ENCODE measurements around the gene GPSM3.
A peak's percentile ranks its signal among the peaks of the same experiment; 100 is the strongest.
"Not testable (repeated sequence)": the region's sequence is repeated elsewhere in the genome, so short reads cannot be mapped to it uniquely, and the experiment has no call there.

GPSM3 gene

GRCh38 chr6:32196682-32197616, 4.5 kb upstream of the GPSM3 start:
- peak; percentile 63 for DNase-seq (ENCODE audit: low read depth)
- peak overlapping the region; percentile 86 for H3K4me3 ChIP-seq (ENCODE audit: low read depth, low read length)
- peak; percentile 16 for TF ChIP-seq CTCF (IDR thresholded peaks at IDR 0.05; ENCODE audit: insufficient read depth, low read depth, low read length, missing control alignments)

GRCh38 chr6:32195902-32196681, 3.6 kb upstream of the GPSM3 start:
- peak; percentile 91 for DNase-seq (ENCODE audit: low read depth)
- H3K4me3 ChIP-seq (ENCODE audit: low read depth, low read length): peak overlapping the region; percentile 86
- TF ChIP-seq CTCF (IDR thresholded peaks at IDR 0.05; ENCODE audit: insufficient read depth, low read depth, low read length, missing control alignments): no peak

GRCh38 chr6:32195652-32195901, 3.1 kb upstream of the GPSM3 start:
- H3K4me3 ChIP-seq (ENCODE audit: low read depth, low read length): peak overlapping the region; percentile 80

GRCh38 chr6:32194825-32195651, 2.6 kb upstream of the GPSM3 start:
- DNase-seq (ENCODE audit: low read depth): peak; percentile 69
- H3K4me3 ChIP-seq (ENCODE audit: low read depth, low read length): peak overlapping the region; percentile 80
- peak; percentile 64 for TF ChIP-seq CTCF (IDR thresholded peaks at IDR 0.05; ENCODE audit: insufficient read depth, low read depth, low read length, missing control alignments)

More at GRCh38 chr6:32195652-32195901, 3.1 kb upstream of the GPSM3 start:
- peak; percentile 100 for DNase-seq (ENCODE audit: low read depth)
- TF ChIP-seq CTCF (IDR thresholded peaks at IDR 0.05; ENCODE audit: insufficient read depth, low read depth, low read length, missing control alignments): peak; percentile 23

GRCh38 chr6:32194388-32194787, 1.9 kb upstream of the GPSM3 start:
- DNase-seq (ENCODE audit: low read depth): no peak
- TF ChIP-seq CTCF (IDR thresholded peaks at IDR 0.05; ENCODE audit: insufficient read depth, low read depth, low read length, missing control alignments): no peak

GRCh38 chr6:32193096-32193495, 653 bp upstream of the GPSM3 start:
- H3K4me3 ChIP-seq (ENCODE audit: low read depth, low read length): peak overlapping the region; percentile 67

More at GRCh38 chr6:32194388-32194787, 1.9 kb upstream of the GPSM3 start:
- H3K4me3 ChIP-seq (ENCODE audit: low read depth, low read length): no peak overlapping the region

More at GRCh38 chr6:32193096-32193495, 653 bp upstream of the GPSM3 start:
- DNase-seq (ENCODE audit: low read depth): not testable (repeated sequence)

All from GM12865 (cell line).